ENCODE results near the gene FBLN1.

DNA sequence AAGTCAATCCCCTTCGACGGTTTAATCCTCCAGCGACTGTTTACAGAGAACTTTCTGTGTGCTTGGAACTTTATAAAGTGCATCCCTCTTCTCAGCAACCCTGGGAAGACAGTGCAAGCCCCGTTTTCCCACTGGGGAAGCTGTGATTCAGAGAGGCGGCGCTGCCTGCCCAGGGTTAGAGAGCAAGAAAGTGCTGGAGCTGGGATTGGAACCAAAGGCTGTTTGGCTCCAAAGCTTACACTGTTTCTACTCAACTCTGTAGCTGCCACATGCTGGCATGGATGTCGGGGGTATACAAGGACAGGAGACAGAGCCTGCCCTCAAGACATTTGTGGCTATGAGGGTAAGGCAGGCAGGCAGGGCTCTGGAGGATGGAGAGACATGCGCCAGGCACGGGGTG, 13.0 kb downstream of the FBLN1 start:
- TF ChIP-seq, protein P1, sequence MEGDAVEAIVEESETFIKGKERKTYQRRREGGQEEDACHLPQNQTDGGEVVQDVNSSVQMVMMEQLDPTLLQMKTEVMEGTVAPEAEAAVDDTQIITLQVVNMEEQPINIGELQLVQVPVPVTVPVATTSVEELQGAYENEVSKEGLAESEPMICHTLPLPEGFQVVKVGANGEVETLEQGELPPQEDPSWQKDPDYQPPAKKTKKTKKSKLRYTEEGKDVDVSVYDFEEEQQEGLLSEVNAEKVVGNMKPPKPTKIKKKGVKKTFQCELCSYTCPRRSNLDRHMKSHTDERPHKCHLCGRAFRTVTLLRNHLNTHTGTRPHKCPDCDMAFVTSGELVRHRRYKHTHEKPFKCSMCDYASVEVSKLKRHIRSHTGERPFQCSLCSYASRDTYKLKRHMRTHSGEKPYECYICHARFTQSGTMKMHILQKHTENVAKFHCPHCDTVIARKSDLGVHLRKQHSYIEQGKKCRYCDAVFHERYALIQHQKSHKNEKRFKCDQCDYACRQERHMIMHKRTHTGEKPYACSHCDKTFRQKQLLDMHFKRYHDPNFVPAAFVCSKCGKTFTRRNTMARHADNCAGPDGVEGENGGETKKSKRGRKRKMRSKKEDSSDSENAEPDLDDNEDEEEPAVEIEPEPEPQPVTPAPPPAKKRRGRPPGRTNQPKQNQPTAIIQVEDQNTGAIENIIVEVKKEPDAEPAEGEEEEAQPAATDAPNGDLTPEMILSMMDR (IDR thresholded peaks at IDR 0.05), result no peak
- no peak for TF ChIP-seq EZH2 (IDR thresholded peaks at IDR 0.05; ENCODE audit: borderline replicate concordance, insufficient read depth, low read depth, low read length, poor library complexity, severe bottlenecking)

All from B cell (primary cell).